Stimulated activated CD4-positive, alpha-beta T cell treated with anti-CD3 and anti-CD28 coated beads, Interleukin-4, amount 100 ng/mL, for 4 hours (primary cell): ENCODE data around the gene CD80.
"Not testable (repeated sequence)": the region's sequence is repeated elsewhere in the genome, so short reads cannot be mapped to it uniquely, and the experiment has no call there.

Experiments used
- DNase-seq, 2 experiments: peaks; one replicate each; pipeline ENCODE4 v3.0.0-alpha.2; 2020

CD80 gene

GRCh38 chr3:119580067-119580760 lies 20.8 kb upstream of the CD80 start:
- DNase-seq = no peak

DNA sequence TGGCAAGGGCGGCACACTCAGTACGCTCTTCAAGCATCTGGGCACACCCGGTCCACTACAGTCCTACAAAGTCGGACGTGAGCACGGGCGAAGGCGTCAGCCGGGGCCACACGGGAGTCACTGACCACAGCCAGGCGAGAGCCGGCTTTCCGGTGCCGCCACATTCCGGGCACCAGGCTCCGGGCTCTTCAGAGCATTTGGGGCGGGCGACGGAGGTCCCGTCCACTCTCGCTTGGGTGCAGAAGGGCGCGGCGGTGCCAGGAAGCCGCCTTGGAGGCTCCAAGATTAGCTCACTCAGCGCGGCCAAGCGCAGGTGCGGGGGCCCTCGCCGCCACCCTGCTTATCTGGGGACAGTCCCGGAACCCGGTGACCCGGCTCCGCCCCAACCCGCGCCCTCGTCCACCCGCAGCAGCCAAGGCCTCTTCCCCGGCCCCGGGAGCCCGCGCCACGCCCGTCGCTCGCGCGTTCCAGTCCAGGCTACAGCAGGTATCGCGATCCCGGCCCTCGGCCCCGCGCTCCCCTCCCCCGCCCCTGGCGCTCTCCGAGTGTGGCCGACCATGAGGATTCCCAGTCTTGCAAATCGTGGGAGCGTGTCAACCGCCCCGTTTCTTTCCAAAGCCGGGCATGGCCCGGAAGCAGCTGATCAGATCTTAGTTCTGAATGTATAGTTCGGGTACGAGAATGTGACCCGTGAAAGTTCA lies 20.1 kb upstream of the CD80 start, which contains the start of gene ADPRH:
Gene ADPRH, plus strand, starts transcription at position 127 of the 701 bp plus-strand sequence. CDS start 2,678 bp downstream, outside the sequence.
- peak; percentile 39 to 46 for DNase-seq

- DNase-seq = no peak
These were observed 16.1 kb upstream of the CD80 start for GRCh38 chr3:119575507-119575906.

GRCh38 chr3:119571688-119572087 lies 12.3 kb upstream of the CD80 start:
- no peak for DNase-seq

- DNase-seq = no peak
These were observed 11.8 kb upstream of the CD80 start for GRCh38 chr3:119571230-119571629.

DNA sequence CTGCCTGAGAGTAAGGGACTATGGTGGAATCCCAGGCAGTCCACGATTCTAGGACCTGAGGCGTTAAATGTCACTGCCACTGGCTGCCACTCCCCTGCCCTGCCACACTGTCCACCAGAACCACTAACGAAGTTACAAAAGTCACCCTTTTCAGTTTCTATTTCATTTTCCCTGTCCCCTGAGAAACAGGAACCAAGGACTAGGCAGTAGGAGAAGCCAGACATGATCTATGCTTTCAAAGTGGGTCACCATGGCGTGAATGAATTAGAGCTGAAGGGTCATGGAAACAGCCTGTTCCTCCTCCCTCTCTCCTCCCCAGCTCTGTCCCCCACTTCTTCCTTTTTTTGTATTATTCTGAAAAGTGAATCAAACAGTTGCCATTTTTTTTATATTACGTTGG lies 10.8 kb upstream of the CD80 start:
- no peak for DNase-seq

DNA sequence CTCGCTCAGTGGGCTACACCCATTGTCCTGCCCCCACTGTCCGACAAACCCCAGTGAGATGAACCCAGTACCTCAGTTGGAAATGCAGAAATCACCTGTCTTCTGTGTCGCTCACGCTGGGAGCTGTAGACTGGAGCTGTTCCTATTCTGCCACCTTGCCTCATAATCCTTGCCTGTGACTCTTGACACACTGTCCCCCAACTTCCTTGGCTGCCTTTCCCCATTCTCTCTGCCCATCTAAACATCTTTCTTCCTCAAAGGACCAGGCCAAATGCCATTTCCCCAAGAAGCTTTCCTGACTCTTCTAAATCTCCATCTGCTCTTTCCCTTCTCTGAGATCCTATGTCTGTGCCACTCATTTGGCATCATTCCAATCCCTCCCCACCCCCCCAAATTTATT lies 9.7 kb upstream of the CD80 start:
- no peak for DNase-seq

- DNase-seq = not testable (repeated sequence)
These were observed 3.9 kb upstream of the CD80 start for GRCh38 chr3:119563334-119563733.

- peak in 1 of 2 experiments; percentile 18 for DNase-seq
These were observed 3.0 kb upstream of the CD80 start for GRCh38 chr3:119562307-119562961.

DNA sequence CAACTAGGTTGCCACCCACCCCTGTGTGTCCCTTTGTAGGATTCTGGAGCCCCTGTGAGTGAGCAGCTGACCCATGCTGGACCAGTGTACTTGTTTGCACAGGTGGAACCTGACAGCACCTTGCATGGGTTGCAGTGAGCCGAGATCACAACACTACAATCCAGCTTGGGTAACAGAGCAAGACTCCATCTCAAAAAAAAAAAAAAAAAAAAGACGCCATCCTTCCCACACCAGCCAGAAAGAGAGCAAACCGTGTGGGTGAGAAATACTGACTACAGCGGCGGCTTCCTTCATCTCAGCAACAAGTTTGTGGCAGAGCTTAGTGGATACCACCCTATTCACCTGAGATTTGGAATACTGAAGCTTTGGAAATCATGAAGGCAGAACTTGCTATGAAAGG lies 746 bp upstream of the CD80 start:
- DNase-seq = no peak

GRCh38 chr3:119558626-119559317 lies 642 bp downstream of the CD80 start:
- no peak for DNase-seq

DNA sequence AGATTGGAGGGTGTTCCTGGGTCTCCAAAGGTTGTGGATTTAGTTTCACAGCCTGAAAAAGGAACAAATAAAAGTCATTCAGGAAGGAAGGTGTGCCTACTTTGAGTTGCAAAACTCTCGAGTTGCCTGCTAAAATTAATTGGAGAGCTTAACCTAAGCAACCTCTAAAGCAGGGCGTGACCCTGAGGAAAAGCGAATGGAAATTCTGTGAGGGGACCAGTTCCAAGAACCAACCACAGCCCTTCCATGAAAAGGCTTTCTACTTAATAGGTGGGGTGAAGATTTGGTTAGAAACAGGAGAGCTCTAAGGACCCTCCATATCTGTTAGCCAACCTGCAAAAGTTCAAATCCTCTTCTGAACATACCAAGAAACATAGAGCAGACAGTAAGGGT lies 1.5 kb downstream of the CD80 start:
- no peak for DNase-seq

GRCh38 chr3:119557192-119557876 lies 2.1 kb downstream of the CD80 start:
- no peak for DNase-seq

DNA sequence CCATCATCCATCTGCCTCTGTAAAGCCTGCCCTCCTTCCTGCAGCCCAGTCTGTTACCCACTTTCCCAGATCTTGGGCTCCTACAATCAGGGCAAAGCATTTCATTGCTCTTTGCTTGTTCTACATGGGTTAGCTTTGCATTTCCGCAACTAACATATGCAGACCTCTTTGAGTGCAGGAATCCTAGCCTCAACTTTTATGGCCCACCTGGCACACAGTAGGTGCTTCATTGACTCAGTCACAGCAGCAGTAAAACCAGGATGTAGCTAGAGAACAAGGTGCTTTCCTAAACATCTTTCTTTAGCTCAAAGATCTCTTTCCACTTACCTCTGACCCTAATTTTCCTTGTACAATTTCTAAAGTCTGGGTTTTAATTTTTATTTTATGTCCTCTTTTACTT lies 3.5 kb downstream of the CD80 start:
- no peak for DNase-seq

GRCh38 chr3:119555309-119555735 lies 4.1 kb downstream of the CD80 start:
- no peak for DNase-seq

DNA sequence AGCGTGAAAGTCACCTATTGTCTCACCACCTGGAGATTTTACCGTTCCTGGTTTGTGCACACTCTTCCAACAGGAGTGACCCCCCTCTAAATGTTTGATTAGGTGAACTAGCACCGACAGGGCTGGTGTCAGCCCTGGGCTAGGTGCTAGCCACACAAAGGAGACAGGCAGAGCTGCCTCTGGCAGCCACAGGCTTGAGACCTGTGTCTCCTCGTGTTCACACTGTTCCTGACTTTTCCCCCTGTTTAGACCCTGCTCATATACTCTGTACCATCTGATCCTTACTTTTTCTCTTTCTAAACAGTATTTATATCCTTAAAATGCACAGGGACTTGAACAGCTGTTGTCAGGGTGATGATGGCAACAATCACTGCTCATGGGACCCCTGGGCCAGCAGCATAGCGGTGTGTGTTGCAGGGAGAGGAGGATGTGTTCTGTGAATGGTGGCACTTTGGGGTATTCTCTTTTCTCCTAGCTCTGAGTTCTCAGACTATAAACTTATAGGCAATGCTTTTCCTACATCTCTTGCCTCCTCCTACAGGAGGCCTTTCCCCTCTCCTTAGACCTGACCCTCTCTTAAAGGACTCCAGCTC lies 5.5 kb downstream of the CD80 start:
- DNase-seq = no peak

DNA sequence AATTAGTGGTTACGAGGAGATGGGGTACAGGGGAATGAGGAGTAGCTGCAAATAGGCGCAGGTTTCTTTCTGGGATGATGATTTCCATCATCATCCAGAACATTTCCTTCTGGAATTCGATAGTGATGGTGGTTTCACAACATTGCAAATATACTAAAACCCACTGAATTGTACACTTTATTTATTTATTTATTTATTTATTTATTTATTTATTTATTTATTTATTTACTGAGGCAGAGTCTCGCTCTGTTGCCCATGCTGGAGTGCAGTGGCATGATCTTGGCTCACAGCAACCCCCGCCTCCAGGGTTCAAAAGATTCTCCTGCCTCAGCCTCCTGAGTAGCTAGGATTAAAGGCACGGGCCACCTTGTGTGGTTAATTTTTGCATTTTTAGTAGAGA lies 6.5 kb downstream of the CD80 start:
- not testable (repeated sequence) for DNase-seq

- no peak for DNase-seq
These were observed 7.8 kb downstream of the CD80 start for GRCh38 chr3:119551598-119551997.

GRCh38 chr3:119550192-119550910 lies 9.1 kb downstream of the CD80 start:
- no peak for DNase-seq

DNA sequence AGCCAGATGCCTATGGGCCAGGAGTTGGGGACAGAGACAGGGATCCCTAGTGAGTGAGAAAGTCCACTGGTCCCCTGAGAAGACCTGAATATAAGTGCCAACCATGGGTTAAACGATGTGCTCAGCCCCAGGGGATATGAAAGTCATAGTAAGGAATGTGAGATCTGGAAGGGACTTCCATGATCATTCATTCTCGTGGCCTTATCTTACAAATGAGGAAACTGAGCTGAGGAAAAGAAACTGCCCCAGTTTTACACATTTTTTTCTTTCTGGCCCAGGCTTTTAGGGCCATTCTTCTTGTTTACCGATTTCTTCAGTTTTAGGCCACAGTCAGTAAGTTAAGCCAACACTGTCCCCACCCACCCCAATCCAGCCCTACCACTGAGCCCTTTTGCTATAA lies 11.1 kb downstream of the CD80 start:
- no peak for DNase-seq

DNA sequence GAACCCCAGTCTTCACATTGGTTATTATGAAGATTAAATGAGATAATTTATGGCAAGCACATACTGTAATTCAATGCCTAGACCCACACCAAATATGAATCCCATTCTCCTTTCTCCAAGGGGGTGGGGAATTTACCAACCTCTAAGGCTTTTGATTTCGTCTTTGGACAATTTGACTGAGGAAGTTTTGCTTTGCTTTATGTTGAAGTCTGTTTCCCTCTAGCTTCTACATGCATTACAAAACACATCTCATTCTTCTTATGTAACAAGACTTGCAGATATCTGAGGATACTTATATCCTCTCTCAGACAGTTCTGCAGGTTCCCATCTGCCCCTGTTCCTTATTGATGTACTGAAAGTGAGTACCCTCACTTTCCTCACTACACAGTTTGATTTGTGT lies 12.2 kb downstream of the CD80 start:
- no peak for DNase-seq

GRCh38 chr3:119543147-119543546 lies 16.3 kb downstream of the CD80 start:
- no peak for DNase-seq
